Spinal cord (tissue), 10 donors: ENCODE results near the gene KRT84. TPM values are rescaled to one million over a fixed set of nuclear protein-coding genes. Genes with fewer than 3 reads are reported as not detected.
A peak's percentile ranks its signal among the peaks of the same experiment; 100 is the strongest.

Experiments used
- DNase-seq, 6 donors: peaks; one replicate each; pipeline versions ENCODE4 v3.0.0 to v3.0.0-alpha.2; 2013 to 2015; ENCODE audit warnings: low spot score in 6 of 6, low read depth in 4 of 6
- H3K27ac ChIP-seq: one replicate; pipeline ENCODE4 v1.5.1; 2013; ENCODE audit warnings: low read depth, low read length, control low read depth
- H3K27me3 ChIP-seq: one replicate; pipeline ENCODE4 v1.6.1; 2013; ENCODE audit warnings: low read length; ENCODE audit not compliant: control insufficient read depth, insufficient read depth
- H3K36me3 ChIP-seq: one replicate; pipeline ENCODE4 v1.6.1; 2013; ENCODE audit warnings: low read length; ENCODE audit not compliant: control insufficient read depth, insufficient read depth
- H3K4me1 ChIP-seq: one replicate; pipeline ENCODE4 v1.6.1; 2013; ENCODE audit warnings: low read length; ENCODE audit not compliant: control insufficient read depth, insufficient read depth
- H3K4me3 ChIP-seq: one replicate; pipeline ENCODE4 v1.5.1; 2013; ENCODE audit warnings: low read depth, low read length, control low read depth
- H3K9me3 ChIP-seq: one replicate; pipeline ENCODE4 v1.6.1; 2013; ENCODE audit warnings: low read length; ENCODE audit not compliant: control insufficient read depth, insufficient read depth
- WGBS: methylation state at CpG from one replicate; pipeline ENCODE4 v1.1.5; 2013; ENCODE audit warnings: missing lambda C conversion rate; ENCODE audit not compliant: insufficient coverage; 5-methylcytosine and 5-hydroxymethylcytosine counted together
- polyA plus RNA-seq, 2 donors: library from polyadenylated mRNA; unstranded; fragments of 120-200 nt; gene quantifications; one replicate each; pipeline ENCODE4 v1.2.1, GENCODE V29; 2013; ENCODE audit not compliant: insufficient read length in 2 of 2
- total RNA-seq, 2 donors: library from RNA; depleted of rRNA in 1 of 2; stranded (reverse); fragments of 120-200 nt in 1 of 2; fragments of >200 nt in 1 of 2; gene quantifications; one replicate each; pipeline versions ENCODE4 v1.2.3 to v1.2.4, GENCODE V29; 2013 to 2014
- donor health status: healthy.

Gene KRT84
- total and polyA plus RNA-seq, 4 donors = not detected

- H3K4me1 ChIP-seq = peaks cover 10% of the 10 kb centered on the region
- DNase-seq = no peak
- no peaks in the 10 kb centered on the region for H3K27me3 ChIP-seq
- H3K27ac ChIP-seq = no peak overlapping the region
- H3K4me3 ChIP-seq = no peak overlapping the region
- H3K9me3 ChIP-seq = no peaks in the 10 kb centered on the region
- WGBS = 93% methylated on average over 16 of the region's 20 CpGs
- no peaks in the 10 kb centered on the region for H3K36me3 ChIP-seq
Observed at GRCh38 chr12:52356762-52357580, 28.5 kb downstream of the KRT84 start.

- H3K9me3 ChIP-seq = no peaks in the 10 kb centered on the region
- H3K36me3 ChIP-seq = no peaks in the 10 kb centered on the region
- no peak overlapping the region for H3K4me3 ChIP-seq
- no peak overlapping the region for H3K27ac ChIP-seq
- H3K4me1 ChIP-seq = peaks cover 16% of the 10 kb centered on the region
- H3K27me3 ChIP-seq = no peaks in the 10 kb centered on the region
- WGBS = 88% methylated on average over 30 of the region's 56 CpGs
- DNase-seq = no peak
Observed at GRCh38 chr12:52356031-52356761, 29.3 kb downstream of the KRT84 start.

- Histone ChIP-seq H3K4me1 (peaks cover 18% of the 10 kb centered on the region), H3K27ac (no peak overlapping the region), H3K36me3 (no peaks in the 10 kb centered on the region), H3K9me3 (no peaks in the 10 kb centered on the region), H3K27me3 (no peaks in the 10 kb centered on the region), H3K4me3 (no peak overlapping the region)
- DNase-seq = peak in 1 of 6 donors; percentile 75
- 74% methylated on average over 4 of the region's 8 CpGs for WGBS
Observed at GRCh38 chr12:52355176-52355575, 30.3 kb downstream of the KRT84 start.

- no peak overlapping the region for H3K4me3 ChIP-seq
- peak in 3 of 6 donors; percentile 42 to 90 (median 81) for DNase-seq
- H3K36me3 ChIP-seq = no peaks in the 10 kb centered on the region
- H3K9me3 ChIP-seq = no peaks in the 10 kb centered on the region
- WGBS = no CpG with 5 or more reads among the region's 5 CpGs
- H3K27me3 ChIP-seq = no peaks in the 10 kb centered on the region
- no peak overlapping the region for H3K27ac ChIP-seq
- peaks cover 18% of the 10 kb centered on the region for H3K4me1 ChIP-seq
Observed at GRCh38 chr12:52354200-52354599, 31.3 kb downstream of the KRT84 start.

- Histone ChIP-seq H3K27me3 (no peaks in the 10 kb centered on the region), H3K36me3 (no peaks in the 10 kb centered on the region)
- no peak for DNase-seq
Observed at GRCh38 chr12:52353766-52354165, 31.7 kb downstream of the KRT84 start.

GRCh38 chr12:52352951-52353350 lies 32.5 kb downstream of the KRT84 start:
- WGBS = no CpG with 5 or more reads among the region's 2 CpGs
- DNase-seq = no peak
- H3K27ac ChIP-seq = no peak overlapping the region
- H3K4me1 ChIP-seq = peaks cover 18% of the 10 kb centered on the region
- no peaks in the 10 kb centered on the region for H3K9me3 ChIP-seq
- H3K27me3 ChIP-seq = no peaks in the 10 kb centered on the region
- no peaks in the 10 kb centered on the region for H3K36me3 ChIP-seq
- H3K4me3 ChIP-seq = no peak overlapping the region

More at GRCh38 chr12:52353766-52354165, 31.7 kb downstream of the KRT84 start:
- H3K4me1 ChIP-seq = peaks cover 18% of the 10 kb centered on the region
- no peaks in the 10 kb centered on the region for H3K9me3 ChIP-seq
- WGBS = 47% methylated on average over 1 of the region's 3 CpGs
- H3K27ac ChIP-seq = no peak overlapping the region
- H3K4me3 ChIP-seq = no peak overlapping the region

- H3K4me1 ChIP-seq = peaks cover 26% of the 10 kb centered on the region
- no peaks in the 10 kb centered on the region for H3K9me3 ChIP-seq
- no peaks in the 10 kb centered on the region for H3K36me3 ChIP-seq
- peak in 4 of 6 donors; percentile 48 to 87 (median 64) for DNase-seq
- no peak overlapping the region for H3K4me3 ChIP-seq
- WGBS = 32% methylated on average over 7 of the region's 9 CpGs
- H3K27ac ChIP-seq = no peak overlapping the region
- H3K27me3 ChIP-seq = no peaks in the 10 kb centered on the region
Observed at GRCh38 chr12:52351196-52352059, 34.0 kb downstream of the KRT84 start.

GRCh38 chr12:52350786-52351185 lies 34.7 kb downstream of the KRT84 start:
- no peak overlapping the region for H3K4me3 ChIP-seq
- H3K27ac ChIP-seq = no peak overlapping the region
- H3K36me3 ChIP-seq = no peaks in the 10 kb centered on the region
- H3K27me3 ChIP-seq = no peaks in the 10 kb centered on the region
- H3K9me3 ChIP-seq = no peaks in the 10 kb centered on the region
- no peak for DNase-seq
- 94% methylated on average over 4 of the region's 5 CpGs for WGBS
- peaks cover 25% of the 10 kb centered on the region for H3K4me1 ChIP-seq

- DNase-seq = no peak
Observed at GRCh38 chr12:52350021-52350620, 35.3 kb downstream of the KRT84 start.

More at GRCh38 chr12:52350021-52350620, 35.3 kb downstream of the KRT84 start:
- Histone ChIP-seq H3K4me3 (no peak overlapping the region), H3K36me3 (no peaks in the 10 kb centered on the region), H3K9me3 (no peaks in the 10 kb centered on the region), H3K27ac (no peak overlapping the region), H3K4me1 (peaks cover 23% of the 10 kb centered on the region), H3K27me3 (no peaks in the 10 kb centered on the region)
- WGBS = 90% methylated on average over 7 of the region's 8 CpGs
